ENCODE results near the gene KRT78.
A peak's percentile ranks its signal among the peaks of the same experiment; 100 is the strongest.
"Not testable (repeated sequence)": the region's sequence is repeated elsewhere in the genome, so short reads cannot be mapped to it uniquely, and the experiment has no call there.

Gene KRT78

GRCh38 chr12:52872644-52873389, 24.0 kb upstream of the KRT78 start:
- FAIRE-seq (no peak), DNase-seq (ENCODE audit: insufficient read length, low spot score) (no peak)

- DNase-seq (ENCODE audit: insufficient read length, low spot score) (peak; percentile 54), FAIRE-seq (no peak)
These were observed 22.7 kb upstream of the KRT78 start for GRCh38 chr12:52871291-52872039.

- DNase-seq (ENCODE audit: insufficient read length, low spot score) (peak; percentile 68), FAIRE-seq (no peak)
These were observed 21.8 kb upstream of the KRT78 start for GRCh38 chr12:52870361-52871290.

- DNase-seq (ENCODE audit: insufficient read length, low spot score) (no peak), FAIRE-seq (no peak)
These were observed 18.8 kb upstream of the KRT78 start for GRCh38 chr12:52867642-52868041.

GRCh38 chr12:52867152-52867551, 18.4 kb upstream of the KRT78 start:
- DNase-seq (ENCODE audit: insufficient read length, low spot score) (no peak), FAIRE-seq (peak; percentile 38)

- DNase-seq (ENCODE audit: insufficient read length, low spot score) (peak; percentile 81), FAIRE-seq (peak; percentile 13)
These were observed 16.5 kb upstream of the KRT78 start for GRCh38 chr12:52865090-52865944.

GRCh38 chr12:52862023-52862422, 13.2 kb upstream of the KRT78 start:
- no peak for DNase-seq (ENCODE audit: insufficient read length, low spot score)
- FAIRE-seq, result no peak

- DNase-seq (ENCODE audit: insufficient read length, low spot score) (no peak), FAIRE-seq (no peak)
These were observed 12.7 kb upstream of the KRT78 start for GRCh38 chr12:52861511-52861910.

- DNase-seq (ENCODE audit: insufficient read length, low spot score) (no peak), FAIRE-seq (no peak)
These were observed 11.5 kb upstream of the KRT78 start for GRCh38 chr12:52860102-52860823.

GRCh38 chr12:52857500-52857899, 8.7 kb upstream of the KRT78 start:
- DNase-seq (ENCODE audit: insufficient read length, low spot score), result no peak
- no peak for FAIRE-seq

GRCh38 chr12:52856787-52857186, 8.0 kb upstream of the KRT78 start:
- DNase-seq (ENCODE audit: insufficient read length, low spot score), result no peak
- FAIRE-seq, result no peak

GRCh38 chr12:52856077-52856476, 7.3 kb upstream of the KRT78 start:
- DNase-seq (ENCODE audit: insufficient read length, low spot score); FAIRE-seq: not testable (repeated sequence)

GRCh38 chr12:52851787-52852186, 3.0 kb upstream of the KRT78 start:
- DNase-seq (ENCODE audit: insufficient read length, low spot score), result no peak
- no peak for FAIRE-seq

- no peak for DNase-seq (ENCODE audit: insufficient read length, low spot score)
- FAIRE-seq, result no peak
These were observed 1.9 kb upstream of the KRT78 start for GRCh38 chr12:52850681-52851080.

GRCh38 chr12:52849511-52849910, 717 bp upstream of the KRT78 start:
- DNase-seq (ENCODE audit: insufficient read length, low spot score), result no peak
- FAIRE-seq, result no peak

- FAIRE-seq (no peak), DNase-seq (ENCODE audit: insufficient read length, low spot score) (no peak)
These were observed 1.3 kb downstream of the KRT78 start for GRCh38 chr12:52847335-52848102.

GRCh38 chr12:52846356-52846970, 2.3 kb downstream of the KRT78 start:
- no peak for FAIRE-seq
- DNase-seq (ENCODE audit: insufficient read length, low spot score), result no peak

- DNase-seq (ENCODE audit: insufficient read length, low spot score), result no peak
- no peak for FAIRE-seq
These were observed 2.8 kb downstream of the KRT78 start for GRCh38 chr12:52845946-52846345.
